SK-N-SH treated with all-trans-retinoic acid at 6 μM for 48 hours (cell line): ENCODE results near the gene LPAR5.
A peak's percentile ranks its signal among the peaks of the same experiment; 100 is the strongest.

Experiments used
- ATAC-seq: fragments of 200-7000 bp; cut with Tn5 transposase; 3 replicates; pipeline ENCODE4 v1.9.1; 2020; ENCODE audit warnings: mild to moderate bottlenecking, moderate library complexity
- ARNTL ChIP-seq: fragments of 450-650 bp; formaldehyde crosslinking; IDR thresholded peaks from 2 replicates; pipeline ENCODE4 v1.5.0; 2020; ENCODE audit warnings: low read depth, mild to moderate bottlenecking, moderate library complexity, borderline replicate concordance
- BACH2 ChIP-seq: fragments of 250-450 bp; sonication (Bioruptor Pico); IDR thresholded peaks from 2 replicates; pipeline ENCODE4 v1.9.0; 2021; ENCODE audit warnings: mild to moderate bottlenecking, borderline replicate concordance
- CSDC2 ChIP-seq: fragments of 250-450 bp; sonication (Bioruptor Pico); IDR thresholded peaks from 2 replicates; pipeline ENCODE4 v1.5.0; 2020; ENCODE audit warnings: mild to moderate bottlenecking, moderate library complexity
- ESRRG ChIP-seq: fragments of 250-450 bp; sonication (Bioruptor Pico); IDR thresholded peaks from 2 replicates; pipeline ENCODE4 v1.6.1; 2021; ENCODE audit warnings: mild to moderate bottlenecking
- GLIS3 ChIP-seq: fragments of 250-450 bp; sonication (Bioruptor Pico); IDR thresholded peaks from 2 replicates; pipeline ENCODE4 v1.5.0; 2020; ENCODE audit warnings: mild to moderate bottlenecking, moderate library complexity
- OSR1 ChIP-seq: fragments of 250-450 bp; sonication (Bioruptor Pico); IDR thresholded peaks from 2 replicates; pipeline ENCODE4 v1.8.0; 2022; ENCODE audit warnings: moderate library complexity, mild to moderate bottlenecking, inconsistent platforms
- PPARA ChIP-seq: fragments of 250-450 bp; sonication (Bioruptor Pico); IDR thresholded peaks from 2 replicates; pipeline ENCODE4 v1.5.0; 2020; ENCODE audit warnings: mild to moderate bottlenecking, borderline replicate concordance
- RARB ChIP-seq: fragments of 250-450 bp; sonication (Bioruptor Pico); IDR thresholded peaks from 2 replicates; pipeline ENCODE4 v1.8.0; 2021; ENCODE audit warnings: mild to moderate bottlenecking, moderate library complexity
- SNAI2 ChIP-seq: fragments of 250-450 bp; sonication (Bioruptor Pico); IDR thresholded peaks from 2 replicates; pipeline ENCODE4 v1.5.0; 2020; ENCODE audit warnings: mild to moderate bottlenecking, moderate library complexity
- TCF4 ChIP-seq: fragments of 250-450 bp; sonication (Bioruptor Pico); IDR thresholded peaks from 2 replicates; pipeline ENCODE4 v1.8.0; 2021; ENCODE audit warnings: mild to moderate bottlenecking, moderate library complexity, borderline replicate concordance
- TOX ChIP-seq: fragments of 250-450 bp; sonication (Bioruptor Pico); IDR thresholded peaks from 2 replicates; pipeline ENCODE4 v1.8.0; 2021; ENCODE audit warnings: mild to moderate bottlenecking, moderate library complexity, borderline replicate concordance
- ZC3H10 ChIP-seq: fragments of 250-450 bp; sonication (Bioruptor Pico); IDR thresholded peaks from 2 replicates; pipeline ENCODE4 v1.5.1; 2021; ENCODE audit warnings: mild to moderate bottlenecking, moderate library complexity
- ZFP3 ChIP-seq: fragments of 250-450 bp; sonication (Bioruptor Pico); IDR thresholded peaks from 2 replicates; pipeline ENCODE4 v1.5.0; 2020; ENCODE audit warnings: mild to moderate bottlenecking, moderate library complexity
- ZNF565 ChIP-seq: fragments of 450-650 bp; formaldehyde crosslinking; conservative IDR thresholded peaks from 2 replicates; pipeline ENCODE4 v1.5.0; 2020; ENCODE audit warnings: low read depth, mild to moderate bottlenecking, moderate library complexity
- ZNF70 ChIP-seq: fragments of 450-650 bp; formaldehyde crosslinking; IDR thresholded peaks from 2 replicates; pipeline ENCODE4 v1.5.0; 2020; ENCODE audit warnings: mild to moderate bottlenecking, moderate library complexity
- TF ChIP-seq, protein P1 (sequence below): fragments of 250-450 bp; sonication (Bioruptor Pico); IDR thresholded peaks from 2 replicates; pipeline ENCODE4 v1.5.0; 2020; ENCODE audit warnings: mild to moderate bottlenecking, moderate library complexity
- TF ChIP-seq, protein P2 (sequence below): fragments of 250-450 bp; sonication (Bioruptor Pico); IDR thresholded peaks from 2 replicates; pipeline ENCODE4 v1.8.0; 2020; ENCODE audit warnings: mild to moderate bottlenecking, moderate library complexity, borderline replicate concordance
- TF ChIP-seq, protein P3 (sequence below): fragments of 250-450 bp; sonication (Bioruptor Pico); IDR thresholded peaks from 2 replicates; pipeline ENCODE4 v1.5.1; 2021; ENCODE audit warnings: mild to moderate bottlenecking, moderate library complexity

LPAR5 gene

DNA sequence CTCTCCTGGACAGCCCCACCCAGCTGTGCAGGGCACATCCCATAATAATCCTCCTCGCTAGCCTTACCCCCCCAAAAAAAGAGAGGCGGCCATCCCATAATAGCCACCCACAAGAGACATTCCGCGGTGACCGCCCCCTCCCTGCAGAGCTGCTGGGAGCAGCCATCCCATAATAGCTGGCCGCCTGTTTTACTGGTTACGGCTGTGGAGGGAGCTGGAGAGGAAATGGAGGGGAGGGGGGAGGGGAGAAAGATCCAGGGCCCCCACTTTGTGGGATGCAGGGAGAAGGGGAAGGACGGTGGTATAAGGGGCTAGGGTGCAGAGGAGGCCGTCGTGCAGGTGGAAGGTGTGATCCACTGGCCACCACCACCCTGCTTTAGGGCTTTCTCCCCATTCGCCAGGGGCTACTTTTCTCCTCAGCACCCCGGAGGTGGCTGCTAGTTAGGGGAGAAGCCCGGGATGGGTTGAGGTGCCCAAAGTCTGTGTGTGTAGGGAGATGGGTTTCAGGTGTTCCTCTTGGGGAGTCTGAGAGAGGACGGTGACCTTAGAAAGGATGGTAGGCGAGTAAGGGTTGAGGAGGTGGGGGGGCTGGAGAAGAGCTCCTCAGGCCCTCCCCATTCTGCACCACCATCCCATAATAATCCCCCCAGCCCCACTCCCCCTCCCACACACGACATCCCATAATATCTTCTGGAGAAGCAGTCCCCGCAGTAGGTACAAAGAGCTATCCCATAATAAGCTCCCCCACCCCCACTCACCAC lies 22.6 kb downstream of the LPAR5 start (continued):
- TF ChIP-seq, protein P1, sequence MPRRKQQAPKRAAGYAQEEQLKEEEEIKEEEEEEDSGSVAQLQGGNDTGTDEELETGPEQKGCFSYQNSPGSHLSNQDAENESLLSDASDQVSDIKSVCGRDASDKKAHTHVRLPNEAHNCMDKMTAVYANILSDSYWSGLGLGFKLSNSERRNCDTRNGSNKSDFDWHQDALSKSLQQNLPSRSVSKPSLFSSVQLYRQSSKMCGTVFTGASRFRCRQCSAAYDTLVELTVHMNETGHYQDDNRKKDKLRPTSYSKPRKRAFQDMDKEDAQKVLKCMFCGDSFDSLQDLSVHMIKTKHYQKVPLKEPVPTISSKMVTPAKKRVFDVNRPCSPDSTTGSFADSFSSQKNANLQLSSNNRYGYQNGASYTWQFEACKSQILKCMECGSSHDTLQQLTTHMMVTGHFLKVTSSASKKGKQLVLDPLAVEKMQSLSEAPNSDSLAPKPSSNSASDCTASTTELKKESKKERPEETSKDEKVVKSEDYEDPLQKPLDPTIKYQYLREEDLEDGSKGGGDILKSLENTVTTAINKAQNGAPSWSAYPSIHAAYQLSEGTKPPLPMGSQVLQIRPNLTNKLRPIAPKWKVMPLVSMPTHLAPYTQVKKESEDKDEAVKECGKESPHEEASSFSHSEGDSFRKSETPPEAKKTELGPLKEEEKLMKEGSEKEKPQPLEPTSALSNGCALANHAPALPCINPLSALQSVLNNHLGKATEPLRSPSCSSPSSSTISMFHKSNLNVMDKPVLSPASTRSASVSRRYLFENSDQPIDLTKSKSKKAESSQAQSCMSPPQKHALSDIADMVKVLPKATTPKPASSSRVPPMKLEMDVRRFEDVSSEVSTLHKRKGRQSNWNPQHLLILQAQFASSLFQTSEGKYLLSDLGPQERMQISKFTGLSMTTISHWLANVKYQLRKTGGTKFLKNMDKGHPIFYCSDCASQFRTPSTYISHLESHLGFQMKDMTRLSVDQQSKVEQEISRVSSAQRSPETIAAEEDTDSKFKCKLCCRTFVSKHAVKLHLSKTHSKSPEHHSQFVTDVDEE (CRISPR knock-in tag): 0 out of 2 replicates have a peak, but pooled peaks have one; percentile 3
- TF ChIP-seq SNAI2 (CRISPR knock-in tag) (peak; percentile 50; the same call in 1 of the 2 replicates), ZC3H10 (CRISPR knock-in tag) (no peak), ZNF565 (CRISPR knock-in tag) (0 out of 2 replicates have a peak, but pooled peaks have one; percentile 51), ESRRG (no peak), BACH2 (CRISPR knock-in tag) (no peak)
- TF ChIP-seq, protein P2, sequence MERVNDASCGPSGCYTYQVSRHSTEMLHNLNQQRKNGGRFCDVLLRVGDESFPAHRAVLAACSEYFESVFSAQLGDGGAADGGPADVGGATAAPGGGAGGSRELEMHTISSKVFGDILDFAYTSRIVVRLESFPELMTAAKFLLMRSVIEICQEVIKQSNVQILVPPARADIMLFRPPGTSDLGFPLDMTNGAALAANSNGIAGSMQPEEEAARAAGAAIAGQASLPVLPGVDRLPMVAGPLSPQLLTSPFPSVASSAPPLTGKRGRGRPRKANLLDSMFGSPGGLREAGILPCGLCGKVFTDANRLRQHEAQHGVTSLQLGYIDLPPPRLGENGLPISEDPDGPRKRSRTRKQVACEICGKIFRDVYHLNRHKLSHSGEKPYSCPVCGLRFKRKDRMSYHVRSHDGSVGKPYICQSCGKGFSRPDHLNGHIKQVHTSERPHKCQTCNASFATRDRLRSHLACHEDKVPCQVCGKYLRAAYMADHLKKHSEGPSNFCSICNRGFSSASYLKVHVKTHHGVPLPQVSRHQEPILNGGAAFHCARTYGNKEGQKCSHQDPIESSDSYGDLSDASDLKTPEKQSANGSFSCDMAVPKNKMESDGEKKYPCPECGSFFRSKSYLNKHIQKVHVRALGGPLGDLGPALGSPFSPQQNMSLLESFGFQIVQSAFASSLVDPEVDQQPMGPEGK (CRISPR knock-in tag): 0 out of 2 replicates have a peak, but pooled peaks have one; percentile 72
- TF ChIP-seq, protein P3, sequence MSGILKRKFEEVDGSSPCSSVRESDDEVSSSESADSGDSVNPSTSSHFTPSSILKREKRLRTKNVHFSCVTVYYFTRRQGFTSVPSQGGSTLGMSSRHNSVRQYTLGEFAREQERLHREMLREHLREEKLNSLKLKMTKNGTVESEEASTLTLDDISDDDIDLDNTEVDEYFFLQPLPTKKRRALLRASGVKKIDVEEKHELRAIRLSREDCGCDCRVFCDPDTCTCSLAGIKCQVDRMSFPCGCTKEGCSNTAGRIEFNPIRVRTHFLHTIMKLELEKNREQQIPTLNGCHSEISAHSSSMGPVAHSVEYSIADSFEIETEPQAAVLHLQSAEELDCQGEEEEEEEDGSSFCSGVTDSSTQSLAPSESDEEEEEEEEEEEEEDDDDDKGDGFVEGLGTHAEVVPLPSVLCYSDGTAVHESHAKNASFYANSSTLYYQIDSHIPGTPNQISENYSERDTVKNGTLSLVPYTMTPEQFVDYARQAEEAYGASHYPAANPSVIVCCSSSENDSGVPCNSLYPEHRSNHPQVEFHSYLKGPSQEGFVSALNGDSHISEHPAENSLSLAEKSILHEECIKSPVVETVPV: no peak
- TF ChIP-seq, all 23 proteins: peak for 8

DNA sequence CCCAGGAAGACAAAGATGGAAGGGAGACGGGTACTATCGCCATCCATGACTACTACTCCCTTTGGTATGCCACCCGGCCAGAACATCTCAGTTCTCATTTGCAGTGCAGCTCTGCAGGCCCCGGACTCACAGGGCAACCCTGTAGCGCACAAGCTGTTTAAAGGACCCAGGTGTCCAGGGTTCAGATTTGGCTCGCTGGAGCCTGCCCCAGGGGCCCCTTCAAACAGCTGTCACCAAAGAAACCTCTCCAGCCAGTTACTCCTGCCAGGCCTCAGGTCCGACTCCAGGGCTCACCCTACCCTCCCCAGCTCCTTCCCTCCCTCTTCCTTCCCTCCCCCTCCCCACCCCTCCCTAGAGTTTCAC lies 23.1 kb downstream of the LPAR5 start:
- peak; percentile 0; the same call in 1 of the 3 replicates for ATAC-seq
- TF ChIP-seq BACH2 (CRISPR knock-in tag): no peak
- TF ChIP-seq TCF4 (CRISPR knock-in tag): no peak
- TF ChIP-seq SNAI2 (CRISPR knock-in tag): no peak
- TF ChIP-seq, protein P1 (CRISPR knock-in tag): no peak
- TF ChIP-seq RARB (CRISPR knock-in tag): no peak
- TF ChIP-seq PPARA (CRISPR knock-in tag): no peak
- TF ChIP-seq TOX (CRISPR knock-in tag): no peak
- TF ChIP-seq OSR1 (CRISPR knock-in tag): no peak
- no peak for TF ChIP-seq ZFP3
- no peak for TF ChIP-seq GLIS3 (CRISPR knock-in tag)
- TF ChIP-seq, all 23 proteins: peak for 0

DNA sequence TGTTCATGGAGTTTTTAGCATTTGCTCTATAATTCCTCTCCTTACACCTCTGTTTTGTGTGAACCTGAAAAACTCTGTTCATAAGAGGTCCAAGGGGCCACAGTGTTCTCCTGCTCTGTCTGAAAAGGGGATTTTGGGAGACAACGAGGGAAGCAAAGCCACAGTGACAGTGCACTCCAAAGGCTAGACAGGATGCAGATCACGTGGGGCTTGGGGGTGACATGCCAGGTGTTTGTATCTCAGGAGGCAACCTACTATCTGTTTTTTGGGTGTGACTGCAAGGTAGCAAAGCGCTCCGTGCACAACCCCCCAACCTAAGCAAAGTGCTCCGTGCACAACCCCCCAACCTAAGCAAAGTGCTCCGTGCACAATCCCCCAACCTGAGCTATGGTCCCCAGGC lies 23.5 kb downstream of the LPAR5 start:
- ATAC-seq: no peak
- TF ChIP-seq ESRRG: no peak
- TF ChIP-seq, protein P1 (CRISPR knock-in tag): no peak
- TF ChIP-seq PPARA (CRISPR knock-in tag): no peak
- TF ChIP-seq CSDC2 (CRISPR knock-in tag): no peak
- no peak for TF ChIP-seq GLIS3 (CRISPR knock-in tag)
- TF ChIP-seq ZNF70 (CRISPR knock-in tag): no peak
- TF ChIP-seq ZFP3: no peak
- TF ChIP-seq ARNTL (CRISPR knock-in tag): no peak
- TF ChIP-seq, protein P2 (CRISPR knock-in tag): no peak
